Adrenal gland (tissue), 5 donors: Measurements from ENCODE around the gene ASXL2.

Source experiments
- CTCF ChIP-seq, 6 experiments: fragments of 450-650 bp in 4 of 6; fragments of 200-600 bp in 2 of 6; sonication (generic) in 1 of 6; IDR thresholded peaks; 1 replicate in 5 of 6; 2 replicates in 1 of 6; pipeline versions ENCODE4 v1.5.1 to v1.8.0; 2016 to 2021; ENCODE audit warnings: antibody characterized with exemption in 6 of 6, mild to moderate bottlenecking in 2 of 6, moderate library complexity in 1 of 6
- POLR2A ChIP-seq, 2 donors: fragments of 450-650 bp; IDR thresholded peaks; one replicate each; pipeline ENCODE4 v1.6.1; 2017; ENCODE audit warnings: antibody characterized with exemption in 2 of 2, mild to moderate bottlenecking in 2 of 2, moderate library complexity in 1 of 2
- donor health status: DM: no; HTN: no; CAD: no.

DNA sequence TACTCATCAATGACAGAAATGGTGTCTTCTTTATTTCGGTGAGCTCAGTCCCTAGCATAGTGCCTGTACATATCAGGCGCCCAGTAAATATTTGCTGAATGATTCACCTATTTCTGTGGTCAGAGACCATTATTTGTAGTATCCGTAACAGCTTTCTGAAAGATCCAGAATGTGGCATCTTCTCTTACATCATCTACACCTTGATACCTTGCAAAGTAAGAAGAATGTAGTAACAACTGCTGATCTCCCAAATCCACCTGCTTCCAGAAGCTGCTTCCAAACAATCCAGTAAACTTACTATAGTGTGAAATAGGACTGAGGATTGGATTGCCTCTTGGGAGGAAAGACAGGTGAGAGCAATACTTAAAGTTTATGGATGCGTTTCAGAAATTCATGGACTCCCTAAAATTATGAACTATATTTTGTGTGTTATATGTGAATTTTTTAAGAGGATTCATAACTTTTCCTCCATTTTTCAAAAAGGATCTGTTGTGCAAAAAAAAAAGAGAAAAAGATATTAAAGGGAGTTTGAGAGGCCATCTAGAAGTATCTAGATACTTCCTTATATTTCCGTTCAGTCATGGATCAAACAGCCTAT lies 945 bp upstream of the ASXL2 start:
- TF ChIP-seq CTCF (IDR thresholded peaks at IDR 0.05) (no peak), POLR2A (IDR thresholded peaks at IDR 0.05) (no peak)
